Thymus (tissue), 2 donors: Measurements from ENCODE around the gene PDGFD. TPM values are rescaled to one million over a fixed set of nuclear protein-coding genes. Genes with fewer than 3 reads are reported as not detected.

Experiments used
- polyA plus RNA-seq: library from polyadenylated mRNA; stranded (reverse); fragments of 200-250 nt; gene quantifications from one replicate; pipeline ENCODE4 v1.2.3, GENCODE V29; 2013
- total RNA-seq: library from RNA; stranded (reverse); fragments of 120-200 nt; gene quantifications from one replicate; pipeline ENCODE4 v1.2.4, GENCODE V29; 2013
- donor health status: healthy.

The PDGFD gene
- total and polyA plus RNA-seq, 2 donors = 1.3 to 5.2 TPM

Other genes starting within 250 kb of the PDGFD start
- not detected for gene DDI1, start 127.5 kb downstream of the PDGFD start, total RNA-seq
- gene DDI1, start 127.5 kb downstream of the PDGFD start, polyA plus RNA-seq = not detected